Measurements from ENCODE around the gene CDK13. TPM values are rescaled to one million over a fixed set of nuclear protein-coding genes. Genes with fewer than 3 reads are reported as not detected.

The CDK13 gene
- total and polyA plus RNA-seq, 9 of the 15 experiments (the other 6 are each of a cell fraction or from before 2014, with no cell fraction given): 9.8 to 46.1 (median 32.4) TPM

GRCh38 chr7:40122940-40123254 lies 172.8 kb downstream of the CDK13 start:
- no peak for FAIRE-seq
- TF ChIP-seq ZNF197 (CRISPR knock-in tag; IDR thresholded peaks at IDR 0.05; ENCODE audit: low read depth) (no peak), KDM1A (IDR thresholded peaks at IDR 0.05) (no peak), ZNF444 (CRISPR knock-in tag; IDR thresholded peaks at IDR 0.05) (no peak), DLX4 (CRISPR knock-in tag; IDR thresholded peaks at IDR 0.05) (no peak), ZNF124 (CRISPR knock-in tag; IDR thresholded peaks at IDR 0.05) (no peak), ILK (tag; IDR thresholded peaks at IDR 0.05; ENCODE audit: borderline replicate concordance, low read depth) (no peak), RB1 (IDR thresholded peaks at IDR 0.05; ENCODE audit: low read depth) (no peak)
- CTCF ChIA-PET (ENCODE audit: low intra/inter-chr PET ratio): interaction anchor here (0.6 kb wide), 1 partner anchor 571 kb away, joined by 3 read pairs; no protein-coding TSS in a partner anchor

More at GRCh38 chr7:40122940-40123254, 172.8 kb downstream of the CDK13 start:
- ATAC-seq: no peak
- no peak overlapping the region for H3K9ac ChIP-seq (ENCODE audit: insufficient read depth in 1 of 2, low read depth in 2 of 2, low read length in 2 of 2)
- H3K79me2 ChIP-seq (ENCODE audit: control insufficient read depth, insufficient read depth, low read length): peaks cover 1% of the 10 kb centered on the region; the same call in 1 of the 3 replicates
- no TSS peak for BruUV-seq (replicated peaks)
- H3K4me2 ChIP-seq (ENCODE audit: insufficient read depth, low read length): no peak overlapping the region
- no peak for DNase-seq (ENCODE audit: extremely low read depth in 1 of 4, low spot score in 3 of 4)
- H3K4me1 ChIP-seq (replicated peaks in 1 of 2; ENCODE audit: control insufficient read depth in 2 of 2, insufficient read depth in 2 of 2, low read length in 2 of 2): no peaks in the 10 kb centered on the region
- intact Hi-C loops (cut with micrococcal nuclease) (no loop called here), in situ Hi-C loops (cut with MboI) (no loop called here)
- POLR2A ChIA-PET: no interaction called here
- H2AFZ ChIP-seq (ENCODE audit: low read depth, low read length): no peak overlapping the region
- H3K4me3 ChIP-seq: no peak overlapping the region
- H4K20me1 ChIP-seq (replicated peaks; ENCODE audit: control insufficient read depth, insufficient read depth, low read length): no peaks in the 10 kb centered on the region
- no peaks in the 10 kb centered on the region for H3K27me3 ChIP-seq (ENCODE audit: control insufficient read depth in 2 of 2, insufficient read depth in 2 of 2, low read length in 2 of 2)
- no peaks in the 10 kb centered on the region for H3K9me3 ChIP-seq (replicated peaks; ENCODE audit: control insufficient read depth, insufficient read depth, low read depth, low read length)
- no peak overlapping the region for H3K27ac ChIP-seq (ENCODE audit: extremely low read depth, low read depth, low read length)
- WGBS (ENCODE audit: insufficient coverage, low coverage, missing lambda C conversion rate): 94% methylated on average over 2 of the region's 2 CpGs
- H3K36me3 ChIP-seq (ENCODE audit: control insufficient read depth, insufficient read depth, low read length): no peaks in the 10 kb centered on the region; the same call in 2 of the 3 replicates
- no peaks in the 10 kb centered on the region for H3K9me1 ChIP-seq (ENCODE audit: control insufficient read depth, insufficient read depth, low read length)
